Mesenteric fat pad (tissue), 1 donor: ENCODE measurements around the gene AMPD3. TPM values are rescaled to one million over a fixed set of nuclear protein-coding genes. Genes with fewer than 3 reads are reported as not detected.

Source experiments
- DNase-seq: peaks from one replicate; pipeline ENCODE4 v3.0.0-alpha.2; 2020; ENCODE audit warnings: low spot score
- long read RNA-seq: library from polyadenylated mRNA; unstranded; transcript quantifications from one replicate; pipeline ENCODE4 v2.0.0, GENCODE V29; 2020
- total RNA-seq: library from RNA; stranded (reverse); fragmentation: NEBNext Ultra II Directional; extraction: Animal tissue kit (Norgen Biotek cat#: 25700); gene quantifications from one replicate; pipeline ENCODE4 v1.2.1, GENCODE V29; 2021
- donor health status: DM: yes; HTN: yes; CAD: no.

AMPD3 gene
- total RNA-seq, result 27.2 TPM
- long read RNA-seq, partial matches to known transcripts, result 4 of 12 reads
- long read RNA-seq, other reads (novel, unspliced or antisense), result 7 of 12 reads

- no peak for DNase-seq
These were observed at the start of gene AMPD3 for GRCh38 chr11:10454878-10455631. Gene AMPD3, plus strand, starts transcription at chr11:10455264. Its CDS starts 6,256 bp downstream, at chr11:10461520.

GRCh38 chr11:10405865-10406592 is 49.0 kb upstream of the AMPD3 start:
- DNase-seq, result no peak

GRCh38 chr11:10407055-10407454 is 48.0 kb upstream of the AMPD3 start:
- no peak for DNase-seq

GRCh38 chr11:10407749-10408685 is 47.0 kb upstream of the AMPD3 start:
- DNase-seq, result peak; percentile 79

- no peak for DNase-seq
These were observed 45.8 kb upstream of the AMPD3 start for GRCh38 chr11:10409207-10409661.

GRCh38 chr11:10410106-10410843 is 44.8 kb upstream of the AMPD3 start:
- DNase-seq, result no peak

GRCh38 chr11:10410844-10411200 is 44.2 kb upstream of the AMPD3 start:
- no peak for DNase-seq

- DNase-seq, result no peak
These were observed 42.8 kb upstream of the AMPD3 start for GRCh38 chr11:10412266-10412665.

- DNase-seq, result no peak
These were observed 41.8 kb upstream of the AMPD3 start for GRCh38 chr11:10413268-10413667.

GRCh38 chr11:10414181-10414580 is 40.9 kb upstream of the AMPD3 start:
- DNase-seq, result no peak

GRCh38 chr11:10414659-10415058 is 40.4 kb upstream of the AMPD3 start:
- no peak for DNase-seq

- no peak for DNase-seq
These were observed 39.2 kb upstream of the AMPD3 start for GRCh38 chr11:10415817-10416392.

GRCh38 chr11:10418259-10418949 is 36.7 kb upstream of the AMPD3 start:
- no peak for DNase-seq

- no peak for DNase-seq
These were observed 36.1 kb upstream of the AMPD3 start for GRCh38 chr11:10418950-10419310.

- DNase-seq, result no peak
These were observed 28.6 kb upstream of the AMPD3 start for GRCh38 chr11:10426475-10426874.

GRCh38 chr11:10428453-10428852 is 26.6 kb upstream of the AMPD3 start:
- no peak for DNase-seq

GRCh38 chr11:10429526-10429925 is 25.5 kb upstream of the AMPD3 start:
- no peak for DNase-seq

- no peak for DNase-seq
These were observed 22.6 kb upstream of the AMPD3 start for GRCh38 chr11:10432493-10432892.

- no peak for DNase-seq
These were observed 22.1 kb upstream of the AMPD3 start for GRCh38 chr11:10432971-10433370.

- no peak for DNase-seq
These were observed 18.8 kb upstream of the AMPD3 start for GRCh38 chr11:10436224-10436623.
